A673 (cell line): ENCODE data around the gene CASP8AP2.

Experiments
- EZH2 ChIP-seq: fragments of 200-600 bp; sonication (generic); IDR thresholded peaks from 2 replicates; pipeline ENCODE4 v1.6.1; 2017; ENCODE audit warnings: borderline replicate concordance, low read depth, mild to moderate bottlenecking, mixed read lengths, antibody characterized with exemption, low read length; ENCODE audit not compliant: poor library complexity, severe bottlenecking
- TF ChIP-seq, protein P1 (sequence below): fragments of 300-800, 200-600 bp; sonication (generic); conservative IDR thresholded peaks from 2 replicates; pipeline ENCODE4 v1.5.1; 2017; ENCODE audit warnings: low read depth, mild to moderate bottlenecking, antibody characterized with exemption, low read length, moderate library complexity, mixed read lengths

DNA sequence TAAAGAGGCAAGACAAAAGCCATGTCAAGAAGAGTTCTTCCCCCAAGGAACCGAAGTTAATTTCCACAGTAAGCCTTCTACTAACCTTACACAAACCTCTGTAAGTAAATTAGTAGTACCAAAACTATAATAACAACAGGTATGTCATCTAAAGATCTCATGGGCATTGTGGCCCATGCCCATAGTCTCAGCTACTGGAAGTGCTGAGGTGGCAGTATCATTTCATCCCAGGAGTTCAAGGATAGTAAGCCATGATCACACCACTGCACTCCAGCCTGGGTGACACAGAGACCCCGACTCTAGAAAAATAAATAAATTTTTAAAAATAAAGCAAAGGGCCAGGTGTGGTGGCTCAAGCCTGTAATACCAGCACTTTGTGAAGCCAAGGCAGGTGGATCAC lies 39.3 kb upstream of the CASP8AP2 start:
- TF ChIP-seq EZH2, result no peak
- TF ChIP-seq, protein P1, sequence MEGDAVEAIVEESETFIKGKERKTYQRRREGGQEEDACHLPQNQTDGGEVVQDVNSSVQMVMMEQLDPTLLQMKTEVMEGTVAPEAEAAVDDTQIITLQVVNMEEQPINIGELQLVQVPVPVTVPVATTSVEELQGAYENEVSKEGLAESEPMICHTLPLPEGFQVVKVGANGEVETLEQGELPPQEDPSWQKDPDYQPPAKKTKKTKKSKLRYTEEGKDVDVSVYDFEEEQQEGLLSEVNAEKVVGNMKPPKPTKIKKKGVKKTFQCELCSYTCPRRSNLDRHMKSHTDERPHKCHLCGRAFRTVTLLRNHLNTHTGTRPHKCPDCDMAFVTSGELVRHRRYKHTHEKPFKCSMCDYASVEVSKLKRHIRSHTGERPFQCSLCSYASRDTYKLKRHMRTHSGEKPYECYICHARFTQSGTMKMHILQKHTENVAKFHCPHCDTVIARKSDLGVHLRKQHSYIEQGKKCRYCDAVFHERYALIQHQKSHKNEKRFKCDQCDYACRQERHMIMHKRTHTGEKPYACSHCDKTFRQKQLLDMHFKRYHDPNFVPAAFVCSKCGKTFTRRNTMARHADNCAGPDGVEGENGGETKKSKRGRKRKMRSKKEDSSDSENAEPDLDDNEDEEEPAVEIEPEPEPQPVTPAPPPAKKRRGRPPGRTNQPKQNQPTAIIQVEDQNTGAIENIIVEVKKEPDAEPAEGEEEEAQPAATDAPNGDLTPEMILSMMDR, result no peak
